ENCODE data around the gene OR8B12. TPM values are rescaled to one million over a fixed set of nuclear protein-coding genes. Genes with fewer than 3 reads are reported as not detected.

Gene OR8B12
- polyA plus RNA-seq, 3 donors = not detected

GRCh38 chr11:124591430-124591829 lies 48.0 kb upstream of the OR8B12 start:
- H3K9ac ChIP-seq (ENCODE audit: insufficient read depth, low read length, poor library complexity, severe bottlenecking) = no peak overlapping the region
- H3K27ac ChIP-seq (ENCODE audit: low read depth in 1 of 2, low read length in 2 of 2) = no peak overlapping the region
- 93% methylated on average over 2 of the region's 2 CpGs for WGBS (ENCODE audit: insufficient coverage)
- H3K4me1 Mint-ChIP-seq = no peaks in the 10 kb centered on the region
- TF ChIP-seq, protein P1, sequence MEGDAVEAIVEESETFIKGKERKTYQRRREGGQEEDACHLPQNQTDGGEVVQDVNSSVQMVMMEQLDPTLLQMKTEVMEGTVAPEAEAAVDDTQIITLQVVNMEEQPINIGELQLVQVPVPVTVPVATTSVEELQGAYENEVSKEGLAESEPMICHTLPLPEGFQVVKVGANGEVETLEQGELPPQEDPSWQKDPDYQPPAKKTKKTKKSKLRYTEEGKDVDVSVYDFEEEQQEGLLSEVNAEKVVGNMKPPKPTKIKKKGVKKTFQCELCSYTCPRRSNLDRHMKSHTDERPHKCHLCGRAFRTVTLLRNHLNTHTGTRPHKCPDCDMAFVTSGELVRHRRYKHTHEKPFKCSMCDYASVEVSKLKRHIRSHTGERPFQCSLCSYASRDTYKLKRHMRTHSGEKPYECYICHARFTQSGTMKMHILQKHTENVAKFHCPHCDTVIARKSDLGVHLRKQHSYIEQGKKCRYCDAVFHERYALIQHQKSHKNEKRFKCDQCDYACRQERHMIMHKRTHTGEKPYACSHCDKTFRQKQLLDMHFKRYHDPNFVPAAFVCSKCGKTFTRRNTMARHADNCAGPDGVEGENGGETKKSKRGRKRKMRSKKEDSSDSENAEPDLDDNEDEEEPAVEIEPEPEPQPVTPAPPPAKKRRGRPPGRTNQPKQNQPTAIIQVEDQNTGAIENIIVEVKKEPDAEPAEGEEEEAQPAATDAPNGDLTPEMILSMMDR (IDR thresholded peaks at IDR 0.05) = no peak
- no peaks in the 10 kb centered on the region for H3K4me1 ChIP-seq (ENCODE audit: control insufficient read depth in 1 of 2, insufficient read depth in 2 of 2, low read length in 2 of 2)
- DNase-seq = no peak
- no peak overlapping the region for H3K27ac Mint-ChIP-seq
- H3K79me2 ChIP-seq (ENCODE audit: insufficient read depth, low read length) = no peaks in the 10 kb centered on the region
- H3K4me3 Mint-ChIP-seq = no peak overlapping the region
- H3K4me3 ChIP-seq (replicated peaks in 1 of 3; ENCODE audit: low read depth in 2 of 3, low read length in 3 of 3) = no peak overlapping the region
- no peaks in the 10 kb centered on the region for H3K9me3 Mint-ChIP-seq
- no peaks in the 10 kb centered on the region for H3K36me3 Mint-ChIP-seq
- peaks cover 9 to 14% (median 10%) of the 10 kb centered on the region in 3 donors for H3K27me3 Mint-ChIP-seq (ENCODE audit: low read depth in 3 of 3)
- H4K20me1 ChIP-seq (ENCODE audit: insufficient read depth, low read length) = no peaks in the 10 kb centered on the region
- no peaks in the 10 kb centered on the region for H3K36me3 ChIP-seq (replicated peaks in 1 of 2; ENCODE audit: control insufficient read depth in 1 of 2, insufficient read depth in 2 of 2, low read length in 2 of 2)
- intact Hi-C loops (cut with micrococcal nuclease) = no loop called here
- H3K27me3 ChIP-seq (ENCODE audit: control insufficient read depth in 2 of 2, insufficient read depth in 2 of 2, low read length in 2 of 2) = no peaks in the 10 kb centered on the region
- no peak overlapping the region for H2AFZ ChIP-seq (ENCODE audit: insufficient read depth, low read depth, low read length, poor library complexity, severe bottlenecking)
- H3K4me2 ChIP-seq (replicated peaks; ENCODE audit: extremely low read depth, low read length, poor library complexity, severe bottlenecking) = no peak overlapping the region
- H3K9me3 ChIP-seq (replicated peaks in 1 of 2; ENCODE audit: control insufficient read depth in 1 of 2, insufficient read depth in 1 of 2, low read length in 2 of 2) = no peaks in the 10 kb centered on the region

DNA sequence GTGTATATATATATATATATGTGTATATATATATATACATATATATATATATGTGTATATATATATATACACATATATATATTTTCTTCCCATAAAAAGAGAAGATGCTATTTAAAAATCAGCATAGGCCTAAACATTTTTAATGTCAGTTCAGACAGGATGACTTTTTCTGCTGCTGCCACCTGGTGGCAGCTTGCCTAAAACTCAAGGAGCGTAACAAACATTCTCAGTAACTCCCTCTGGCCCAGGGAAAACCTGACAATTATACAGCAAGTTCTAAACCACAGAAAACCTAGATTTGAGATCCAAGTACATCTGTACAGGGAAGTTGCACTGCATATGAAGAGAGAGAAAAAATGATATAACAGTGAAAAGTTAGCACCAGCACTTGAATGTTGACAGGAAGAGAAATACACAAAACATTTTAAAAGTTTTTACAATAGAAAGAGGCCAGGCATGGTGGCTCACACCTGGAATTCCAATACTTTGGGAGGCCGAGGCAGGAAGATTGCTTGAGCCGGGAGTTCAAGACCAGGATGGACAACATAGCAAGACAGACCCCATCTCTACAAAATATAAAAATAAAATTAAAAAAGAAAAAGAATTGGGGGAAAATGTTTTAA lies 42.9 kb upstream of the OR8B12 start:
- H3K27ac Mint-ChIP-seq = no peak overlapping the region
- no peaks in the 10 kb centered on the region for H3K36me3 ChIP-seq (replicated peaks in 1 of 2; ENCODE audit: control insufficient read depth in 1 of 2, insufficient read depth in 2 of 2, low read length in 2 of 2)
- H2AFZ ChIP-seq (ENCODE audit: insufficient read depth, low read depth, low read length, poor library complexity, severe bottlenecking) = no peak overlapping the region
- TF ChIP-seq, protein P1 (IDR thresholded peaks at IDR 0.05) = peak; percentile 63
- H3K27me3 ChIP-seq (ENCODE audit: control insufficient read depth in 2 of 2, insufficient read depth in 2 of 2, low read length in 2 of 2) = no peaks in the 10 kb centered on the region
- H3K9me3 Mint-ChIP-seq = no peaks in the 10 kb centered on the region
- H3K27me3 Mint-ChIP-seq (ENCODE audit: low read depth in 3 of 3) = peaks cover 7 to 9% (median 9%) of the 10 kb centered on the region in 3 donors
- intact Hi-C loops (cut with micrococcal nuclease) = loop anchor here (5.0 to 10.0 kb wide), 3 partner anchors 162 to 512 kb away; partner anchors contain the start of gene OR8B4 (in 2 of the 2)
- H3K4me3 ChIP-seq (replicated peaks in 1 of 3; ENCODE audit: low read depth in 2 of 3, low read length in 3 of 3) = no peak overlapping the region
- H3K9me3 ChIP-seq (replicated peaks in 1 of 2; ENCODE audit: control insufficient read depth in 1 of 2, insufficient read depth in 1 of 2, low read length in 2 of 2) = no peaks in the 10 kb centered on the region
- no peak overlapping the region for H3K4me2 ChIP-seq (replicated peaks; ENCODE audit: extremely low read depth, low read length, poor library complexity, severe bottlenecking)
- H3K4me1 ChIP-seq (ENCODE audit: control insufficient read depth in 1 of 2, insufficient read depth in 2 of 2, low read length in 2 of 2) = no peaks in the 10 kb centered on the region
- no peak overlapping the region for H3K9ac ChIP-seq (ENCODE audit: insufficient read depth, low read length, poor library complexity, severe bottlenecking)
- H3K4me1 Mint-ChIP-seq = no peaks in the 10 kb centered on the region
- no peak overlapping the region for H3K27ac ChIP-seq (ENCODE audit: low read depth in 1 of 2, low read length in 2 of 2)
- no peaks in the 10 kb centered on the region for H4K20me1 ChIP-seq (ENCODE audit: insufficient read depth, low read length)
- no peak overlapping the region for H3K4me3 Mint-ChIP-seq
- no peaks in the 10 kb centered on the region for H3K79me2 ChIP-seq (ENCODE audit: insufficient read depth, low read length)
- no CpG with 5 or more reads among the region's 3 CpGs for WGBS (ENCODE audit: insufficient coverage)
- no peaks in the 10 kb centered on the region for H3K36me3 Mint-ChIP-seq
- DNase-seq = peak; percentile 23 to 51 (median 41)

All from CD14-positive monocyte (primary cell).